Measurements from ENCODE around the gene LEMD2.

- TF ChIP-seq POLR2A (IDR thresholded peaks at IDR 0.05) (no peak), CTCF (IDR thresholded peaks at IDR 0.05) (no peak)
Observed at GRCh38 chr6:33731751-33732282, 57.1 kb downstream of the LEMD2 start.
